Neural cell (in vitro differentiated cells): ENCODE results near the gene ACOT12. TPM values are rescaled to one million over a fixed set of nuclear protein-coding genes. Genes with fewer than 3 reads are reported as not detected.

Experiments used
- H2AFZ ChIP-seq: fragments of 200-600, 300-800 bp; sonication (generic), shearing (Covaris generic); 2 replicates; pipeline ENCODE4 v1.6.0; 2014; ENCODE audit warnings: low read depth, mild to moderate bottlenecking, antibody characterized with exemption, low read length, moderate library complexity
- H3F3A ChIP-seq: fragments of 200-600 bp; shearing (Covaris generic); 2 replicates; pipeline ENCODE4 v1.6.1; 2016; ENCODE audit warnings: mild to moderate bottlenecking, moderate library complexity, mixed read lengths, antibody characterized with exemption, low read length; ENCODE audit not compliant: insufficient read depth, poor library complexity, severe bottlenecking
- H3K27ac ChIP-seq: fragments of 200-600, 300-800 bp; sonication (generic), shearing (Covaris generic); 2 replicates; pipeline ENCODE4 v1.5.1; 2014; ENCODE audit warnings: mild to moderate bottlenecking, low read length, moderate library complexity
- H3K27me3 ChIP-seq: fragments of 300-800, 200-600 bp; sonication (generic), shearing (Covaris generic); 2 replicates; pipeline ENCODE4 v1.6.0; 2014; ENCODE audit warnings: mild to moderate bottlenecking, low read depth, low read length, moderate library complexity; ENCODE audit not compliant: insufficient read depth
- H3K36me3 ChIP-seq: fragments of 300-800, 200-600 bp; sonication (generic), shearing (Covaris generic); 2 replicates; pipeline ENCODE4 v1.5.1; 2014; ENCODE audit warnings: mild to moderate bottlenecking, antibody characterized with exemption, low read length, moderate library complexity; ENCODE audit not compliant: insufficient read depth
- H3K4me2 ChIP-seq: fragments of 300-800, 200-600 bp; sonication (generic), shearing (Covaris generic); 2 replicates; pipeline ENCODE4 v1.6.0; 2014; ENCODE audit warnings: mild to moderate bottlenecking, low read length
- H3K4me3 ChIP-seq: fragments of 300-800, 200-600 bp; sonication (generic), shearing (Covaris generic); 2 replicates; pipeline ENCODE4 v1.5.1; 2014; ENCODE audit warnings: mild to moderate bottlenecking, low read length, moderate library complexity
- H3K79me2 ChIP-seq: fragments of 200-600 bp; shearing (Covaris generic); replicated peaks from 2 replicates; pipeline ENCODE4 v1.6.0; 2014; ENCODE audit warnings: mild to moderate bottlenecking, low read length, moderate library complexity; ENCODE audit not compliant: insufficient read depth
- H3K9ac ChIP-seq: fragments of 300-800, 200-600 bp; sonication (generic), shearing (Covaris generic); 2 replicates; pipeline ENCODE4 v1.6.1; 2016; ENCODE audit warnings: mild to moderate bottlenecking, low read length, mixed read lengths
- H3K9me2 ChIP-seq: fragments of 200-600 bp; shearing (Covaris generic); 2 replicates; pipeline ENCODE4 v1.6.1; 2016; ENCODE audit warnings: mild to moderate bottlenecking, low read length, mixed read lengths; ENCODE audit not compliant: insufficient read depth
- H3K9me3 ChIP-seq: fragments of 200-600, 300-800 bp; sonication (generic), shearing (Covaris generic); 2 replicates; pipeline ENCODE4 v1.6.1; 2016; ENCODE audit warnings: mild to moderate bottlenecking, mixed run types, low read length, moderate library complexity, mixed read lengths
- H4K20me1 ChIP-seq: fragments of 200-600 bp; shearing (Covaris generic); 2 replicates; pipeline ENCODE4 v1.6.1; 2016; ENCODE audit warnings: mild to moderate bottlenecking, mixed run types; ENCODE audit not compliant: insufficient read depth
- CTCF ChIP-seq: fragments of 450-650 bp; IDR thresholded peaks from 2 replicates; pipeline ENCODE4 v1.5.1; 2014; ENCODE audit warnings: antibody characterized with exemption, mild to moderate bottlenecking, moderate library complexity; ENCODE audit not compliant: poor library complexity, severe bottlenecking
- EP300 ChIP-seq: fragments of 450-650 bp; conservative IDR thresholded peaks from 2 replicates; pipeline ENCODE4 v1.6.1; 2014; ENCODE audit warnings: antibody characterized with exemption, mild to moderate bottlenecking, moderate library complexity; ENCODE audit not compliant: poor library complexity, severe bottlenecking
- EZH2 ChIP-seq: fragments of 200-600, 300-800 bp; shearing (Covaris generic), sonication (generic); IDR thresholded peaks from 2 replicates; pipeline ENCODE4 v1.6.1; 2014; ENCODE audit warnings: antibody characterized with exemption, low read length, borderline replicate concordance, mild to moderate bottlenecking; ENCODE audit not compliant: insufficient read depth, poor library complexity, severe bottlenecking
- MXI1 ChIP-seq: fragments of 450-650 bp; conservative IDR thresholded peaks from 2 replicates; pipeline ENCODE4 v1.6.1; 2014; ENCODE audit warnings: antibody characterized with exemption, mild to moderate bottlenecking; ENCODE audit not compliant: poor library complexity, severe bottlenecking
- POLR2AphosphoS5 ChIP-seq: IDR thresholded peaks from 2 replicates; pipeline ENCODE4 v1.6.1; 2012
- RAD21 ChIP-seq: fragments of 450-650 bp; conservative IDR thresholded peaks from 2 replicates; pipeline ENCODE4 v1.6.1; 2014; ENCODE audit warnings: antibody characterized with exemption, mild to moderate bottlenecking, moderate library complexity
- REST ChIP-seq: IDR thresholded peaks from 2 replicates; pipeline ENCODE4 v1.6.1; 2012; ENCODE audit warnings: borderline replicate concordance
- SMC3 ChIP-seq: fragments of 450-650 bp; conservative IDR thresholded peaks from 2 replicates; pipeline ENCODE4 v1.6.1; 2014; ENCODE audit warnings: antibody characterized with exemption, mild to moderate bottlenecking, moderate library complexity; ENCODE audit not compliant: poor library complexity
- TAF1 ChIP-seq: IDR thresholded peaks from 2 replicates; pipeline ENCODE4 v1.6.1; 2012; ENCODE audit warnings: low read depth
- polyA plus RNA-seq: library from polyadenylated mRNA; depleted of rRNA; stranded (reverse); fragments of >200 nt; gene quantifications from 2 replicates; pipeline ENCODE4 v1.2.3, GENCODE V29; 2014

Gene ACOT12
- polyA plus RNA-seq, 1 donor from 2014 or later = 1.2 TPM

GRCh38 chr5:81427566-81427965, 33.6 kb upstream of the ACOT12 start:
- Histone ChIP-seq H3F3A (no peaks in the 10 kb centered on the region), H2AFZ (no peak overlapping the region), H3K79me2 (no peaks in the 10 kb centered on the region), H3K27ac (no peak overlapping the region), H3K9me3 (no peaks in the 10 kb centered on the region), H3K27me3 (no peaks in the 10 kb centered on the region), H3K9ac (no peak overlapping the region), H4K20me1 (no peaks in the 10 kb centered on the region), H3K36me3 (no peaks in the 10 kb centered on the region), H3K4me2 (no peak overlapping the region), H3K9me2 (no peaks in the 10 kb centered on the region), H3K4me3 (no peak overlapping the region)
- TF ChIP-seq EP300 (no peak), POLR2AphosphoS5 (no peak), EZH2 (no peak), TAF1 (no peak), MXI1 (no peak), SMC3 (no peak), CTCF (no peak)

GRCh38 chr5:81426359-81427030, 32.6 kb upstream of the ACOT12 start:
- no peak overlapping the region for H3K4me3 ChIP-seq
- H3K27ac ChIP-seq = no peak overlapping the region
- no peaks in the 10 kb centered on the region for H3F3A ChIP-seq
- H3K27me3 ChIP-seq = no peaks in the 10 kb centered on the region
- no peaks in the 10 kb centered on the region for H3K9me3 ChIP-seq
- no peaks in the 10 kb centered on the region for H3K36me3 ChIP-seq
- H3K79me2 ChIP-seq = no peaks in the 10 kb centered on the region
- no peak overlapping the region for H3K9ac ChIP-seq
- H3K4me2 ChIP-seq = no peak overlapping the region
- no peak overlapping the region for H2AFZ ChIP-seq
- H3K9me2 ChIP-seq = no peaks in the 10 kb centered on the region
- H4K20me1 ChIP-seq = no peaks in the 10 kb centered on the region
- TF ChIP-seq RAD21 = no peak
- no peak for TF ChIP-seq POLR2AphosphoS5
- no peak for TF ChIP-seq TAF1
- no peak for TF ChIP-seq EP300
- no peak for TF ChIP-seq EZH2
- no peak for TF ChIP-seq MXI1
- no peak for TF ChIP-seq SMC3
- TF ChIP-seq CTCF = no peak
- no peak for TF ChIP-seq REST
